Neuronal stem cell (in vitro differentiated cells): ENCODE data around the gene CUEDC2.

Experiments used
- DNase-seq: peaks from one replicate; pipeline ENCODE4 v3.0.0-alpha.2; 2013; ENCODE audit warnings: low spot score
- H2AFZ ChIP-seq: one replicate; pipeline ENCODE4 v1.6.1; 2013; ENCODE audit warnings: mild to moderate bottlenecking, low read length, inconsistent platforms
- H2AK5ac ChIP-seq: 2 replicates; pipeline ENCODE4 v1.6.1; 2013; ENCODE audit warnings: low read depth, mild to moderate bottlenecking, inconsistent platforms, low read length, moderate library complexity, mixed read lengths
- H2BK120ac ChIP-seq: 2 replicates; pipeline ENCODE4 v1.6.1; 2013; ENCODE audit warnings: low read depth, mild to moderate bottlenecking, inconsistent platforms, low read length, moderate library complexity, mixed read lengths
- H2BK12ac ChIP-seq: one replicate; pipeline ENCODE4 v1.6.1; 2013; ENCODE audit warnings: low read length, inconsistent platforms
- H2BK15ac ChIP-seq: 2 replicates; pipeline ENCODE4 v1.6.1; 2013; ENCODE audit warnings: mild to moderate bottlenecking, low read length, inconsistent platforms, mixed read lengths
- H2BK5ac ChIP-seq: one replicate; pipeline ENCODE4 v1.6.1; 2013; ENCODE audit warnings: inconsistent platforms, mild to moderate bottlenecking, low read length, moderate library complexity
- H3K14ac ChIP-seq: one replicate; pipeline ENCODE4 v1.6.1; 2013; ENCODE audit warnings: low read length, inconsistent platforms
- H3K18ac ChIP-seq: 2 replicates; pipeline ENCODE4 v1.6.1; 2013; ENCODE audit warnings: low read length, inconsistent platforms
- H3K23ac ChIP-seq: 2 replicates; pipeline ENCODE4 v1.6.1; 2013; ENCODE audit warnings: low read depth, mild to moderate bottlenecking, mixed read lengths, low read length, inconsistent platforms; ENCODE audit not compliant: poor library complexity
- H3K27ac ChIP-seq: replicated peaks from 3 replicates; pipeline ENCODE4 v1.5.1; 2013; ENCODE audit warnings: low read length, inconsistent platforms
- H3K27me3 ChIP-seq, 3 experiments: 2 replicates each; pipeline ENCODE4 v1.6.1; 2013; ENCODE audit warnings: low read length in 3 of 3, mild to moderate bottlenecking in 2 of 3, inconsistent platforms in 1 of 3, low read depth in 1 of 3, mixed read lengths in 1 of 3, moderate library complexity in 1 of 3; ENCODE audit not compliant: control insufficient read depth in 3 of 3, insufficient read depth in 3 of 3
- H3K36me3 ChIP-seq, 2 donors: replicated peaks in 1 of 2; 2 replicates each; pipeline ENCODE4 v1.6.1; 2013; ENCODE audit warnings: low read length in 2 of 2; ENCODE audit not compliant: control insufficient read depth in 2 of 2, insufficient read depth in 2 of 2
- H3K4ac ChIP-seq: 2 replicates; pipeline ENCODE4 v1.6.1; 2013; ENCODE audit warnings: inconsistent platforms, mild to moderate bottlenecking, low read length, moderate library complexity
- H3K4me1 ChIP-seq, 2 donors: 1 replicate in 1 of 2; 2 replicates in 1 of 2; pipeline ENCODE4 v1.6.1; 2013; ENCODE audit warnings: low read length in 2 of 2, low read depth in 1 of 2; ENCODE audit not compliant: control insufficient read depth in 2 of 2, insufficient read depth in 1 of 2
- H3K4me2 ChIP-seq: one replicate; pipeline ENCODE4 v1.6.1; 2013; ENCODE audit warnings: mild to moderate bottlenecking, low read length, inconsistent platforms; ENCODE audit not compliant: insufficient read depth, poor library complexity, severe bottlenecking
- H3K4me3 ChIP-seq, 2 donors: 2 replicates each; pipeline ENCODE4 v1.5.1; 2013; ENCODE audit warnings: low read length in 2 of 2, mild to moderate bottlenecking in 2 of 2, inconsistent platforms in 1 of 2, moderate library complexity in 1 of 2
- H3K79me1 ChIP-seq: one replicate; pipeline ENCODE4 v1.6.1; 2013; ENCODE audit warnings: low read depth, mild to moderate bottlenecking, inconsistent platforms, low read length, moderate library complexity
- H3K9ac ChIP-seq: one replicate; pipeline ENCODE4 v1.6.1; 2013; ENCODE audit warnings: mild to moderate bottlenecking, low read depth, low read length, inconsistent platforms; ENCODE audit not compliant: poor library complexity
- H3K9me3 ChIP-seq, 2 donors: replicated peaks in 1 of 2; 2 replicates each; pipeline versions ENCODE3 to v1.6.1; 2013; ENCODE audit warnings: low read length in 2 of 2, mild to moderate bottlenecking in 2 of 2, inconsistent platforms in 1 of 2, low read depth in 1 of 2, mixed read lengths in 1 of 2, moderate library complexity in 1 of 2; ENCODE audit not compliant: control insufficient read depth in 2 of 2, insufficient read depth in 1 of 2
- H4K8ac ChIP-seq: one replicate; pipeline ENCODE4 v1.6.1; 2013; ENCODE audit warnings: low read depth, mild to moderate bottlenecking, inconsistent platforms, low read length, moderate library complexity
- H4K91ac ChIP-seq: one replicate; pipeline ENCODE4 v1.6.1; 2013; ENCODE audit warnings: low read length, low read depth, mild to moderate bottlenecking, inconsistent platforms; ENCODE audit not compliant: poor library complexity
- WGBS, 2 donors: extraction: QIAGEN DNeasy Blood & Tissue Kit; methylation state at CpG; one replicate each; pipeline ENCODE4 v1.1.7; 2013; ENCODE audit warnings: missing lambda C conversion rate in 2 of 2, mixed read lengths in 1 of 2; ENCODE audit not compliant: insufficient read length in 2 of 2, insufficient replicate concordance in 1 of 2; ENCODE audit errors: extremely low coverage in 2 of 2; 5-methylcytosine and 5-hydroxymethylcytosine counted together

Gene CUEDC2

GRCh38 chr10:102435133-102435497, 2.7 kb upstream of the CUEDC2 start:
- peaks cover 0 to 15% (median 0%) of the 10 kb centered on the region in 3 experiments for H3K27me3 ChIP-seq
- DNase-seq, result no peak
- no peak overlapping the region for H3K18ac ChIP-seq
- H2BK120ac ChIP-seq, result no peak overlapping the region
- peaks cover 11 to 27% of the 10 kb centered on the region in 2 donors for H3K4me1 ChIP-seq
- no peak overlapping the region for H3K4ac ChIP-seq
- H2BK15ac ChIP-seq, result no peak overlapping the region
- H2BK12ac ChIP-seq, result no peak overlapping the region
- H3K23ac ChIP-seq, result no peak overlapping the region
- H3K36me3 ChIP-seq, result peaks cover 0 to 6% of the 10 kb centered on the region in 2 donors
- H3K79me1 ChIP-seq, result no peaks in the 10 kb centered on the region
- H3K9ac ChIP-seq, result no peak overlapping the region
- H3K9me3 ChIP-seq, result peaks cover 0 to 2% of the 10 kb centered on the region in 2 donors
- H3K4me3 ChIP-seq, result no peak overlapping the region
- H4K91ac ChIP-seq, result no peak overlapping the region
- no CpG with 5 or more reads among the region's 5 CpGs for WGBS, 2 donors
- H2BK5ac ChIP-seq, result no peak overlapping the region
- H3K4me2 ChIP-seq, result no peak overlapping the region
- peak overlapping the region; percentile 87 for H2AFZ ChIP-seq
- no peak overlapping the region for H4K8ac ChIP-seq
- H2AK5ac ChIP-seq, result no peak overlapping the region
- no peak overlapping the region for H3K27ac ChIP-seq
- no peak overlapping the region for H3K14ac ChIP-seq

GRCh38 chr10:102434394-102435132, 2.2 kb upstream of the CUEDC2 start:
- H3K14ac ChIP-seq, result no peak overlapping the region
- no peak for DNase-seq

GRCh38 chr10:102433619-102434046, 1.3 kb upstream of the CUEDC2 start:
- no peak overlapping the region for H3K23ac ChIP-seq
- H3K4me2 ChIP-seq, result no peak overlapping the region
- no peak overlapping the region for H3K27ac ChIP-seq
- peak overlapping the region; percentile 82 for H2BK12ac ChIP-seq
- no peak overlapping the region for H2BK5ac ChIP-seq
- peaks cover 0 to 2% of the 10 kb centered on the region in 2 donors for H3K9me3 ChIP-seq
- no peak overlapping the region for H2BK120ac ChIP-seq
- no peak overlapping the region for H2AFZ ChIP-seq
- H4K91ac ChIP-seq, result no peak overlapping the region
- H3K36me3 ChIP-seq, result peaks cover 0 to 6% of the 10 kb centered on the region in 2 donors
- H2BK15ac ChIP-seq, result peak overlapping the region; percentile 40
- H3K79me1 ChIP-seq, result no peaks in the 10 kb centered on the region
- peaks cover 11 to 27% of the 10 kb centered on the region in 2 donors for H3K4me1 ChIP-seq
- DNase-seq, result no peak
- H3K14ac ChIP-seq, result no peak overlapping the region
- H3K18ac ChIP-seq, result no peak overlapping the region
- H3K4me3 ChIP-seq, result peak overlapping the region in 1 of 2 donors; percentile 4
- H4K8ac ChIP-seq, result no peak overlapping the region
- no peak overlapping the region for H3K4ac ChIP-seq
- peaks cover 0 to 15% (median 0%) of the 10 kb centered on the region in 3 experiments for H3K27me3 ChIP-seq
- WGBS, 2 donors, result no CpG with 5 or more reads among the region's 5 CpGs
- no peak overlapping the region for H3K9ac ChIP-seq
- peak overlapping the region; percentile 30 for H2AK5ac ChIP-seq

More at GRCh38 chr10:102434394-102435132, 2.2 kb upstream of the CUEDC2 start:
- Histone ChIP-seq H2BK120ac (peak overlapping the region; percentile 10), H3K79me1 (no peaks in the 10 kb centered on the region), H3K27ac (no peak overlapping the region), H3K27me3 (peaks cover 0 to 15% (median 0%) of the 10 kb centered on the region in 3 experiments), H3K36me3 (peaks cover 0 to 6% of the 10 kb centered on the region in 2 donors), H3K9me3 (peaks cover 0 to 2% of the 10 kb centered on the region in 2 donors), H3K4me1 (peaks cover 11 to 27% of the 10 kb centered on the region in 2 donors), H4K8ac (no peak overlapping the region), H3K4me2 (no peak overlapping the region), H3K4me3 (no peak overlapping the region), H2BK5ac (no peak overlapping the region), H4K91ac (no peak overlapping the region), H2BK15ac (peak overlapping the region; percentile 68), H3K9ac (no peak overlapping the region), H3K4ac (no peak overlapping the region), H2AFZ (peak overlapping the region; percentile 87), H3K23ac (no peak overlapping the region), H2AK5ac (no peak overlapping the region), H3K18ac (peak overlapping the region; percentile 65), H2BK12ac (no peak overlapping the region)
- WGBS, 2 donors, result no CpG with 5 or more reads among the region's 9 CpGs

- Histone ChIP-seq H3K9me3 (peaks cover 0 to 2% of the 10 kb centered on the region in 2 donors), H3K36me3 (peaks cover 0 to 6% of the 10 kb centered on the region in 2 donors), H3K4ac (no peak overlapping the region), H3K23ac (no peak overlapping the region), H2BK15ac (no peak overlapping the region), H3K18ac (peak overlapping the region; percentile 4), H4K8ac (no peak overlapping the region), H3K4me3 (peak overlapping the region; percentile 85 to 96), H2BK5ac (no peak overlapping the region), H3K27me3 (peaks cover 0 to 15% (median 0%) of the 10 kb centered on the region in 3 experiments), H2BK12ac (no peak overlapping the region), H3K27ac (peak overlapping the region; percentile 16), H2AK5ac (peak overlapping the region; percentile 2), H3K9ac (peak overlapping the region; percentile 94), H2AFZ (peak overlapping the region; percentile 80), H4K91ac (no peak overlapping the region), H3K4me2 (peak overlapping the region; percentile 74), H3K79me1 (no peaks in the 10 kb centered on the region), H3K4me1 (peaks cover 11 to 27% of the 10 kb centered on the region in 2 donors), H3K14ac (no peak overlapping the region), H2BK120ac (no peak overlapping the region)
- WGBS, 2 donors, result no CpG with 5 or more reads among the region's 4 CpGs
- no peak for DNase-seq
Measured at GRCh38 chr10:102431452-102432124, 786 bp downstream of the CUEDC2 start.
